ENCODE results near the gene TGM1. TPM values are rescaled to one million over a fixed set of nuclear protein-coding genes. Genes with fewer than 3 reads are reported as not detected.

Gene TGM1
- polyA plus RNA-seq, 4 donors, result 1.5 to 3.4 (median 1.7) TPM

DNA sequence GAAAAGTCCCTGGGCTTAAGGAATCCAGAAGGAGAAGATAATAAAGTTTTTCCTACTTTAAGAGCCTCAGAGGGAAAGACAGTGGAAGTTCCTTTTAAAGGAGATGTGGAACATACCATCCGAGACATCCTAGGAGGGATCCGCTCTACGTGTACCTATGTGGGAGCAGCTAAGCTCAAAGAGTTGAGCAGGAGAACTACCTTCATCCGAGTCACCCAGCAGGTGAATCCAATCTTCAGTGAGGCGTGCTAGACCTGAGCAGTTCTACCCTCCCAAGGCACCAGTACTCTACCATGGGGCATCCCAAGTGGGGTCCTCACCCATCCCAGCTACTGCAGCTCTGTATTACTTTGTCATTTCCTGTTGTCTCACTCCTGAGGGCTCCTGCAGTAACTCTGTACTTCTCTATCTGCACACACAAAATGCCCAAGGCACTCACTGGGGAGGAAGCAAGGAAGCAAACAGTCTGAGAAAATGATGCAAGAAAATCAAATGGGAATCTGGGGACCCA is 24.4 kb downstream of the TGM1 start:
- WGBS, 3 donors, result 88 to 94% (median 88%) methylated on average over 5 of the region's 5 CpGs
- Histone ChIP-seq H3K36me3 (ENCODE audit: control insufficient read depth in 3 of 3, insufficient read depth in 2 of 3, low read depth in 1 of 3, low read length in 3 of 3) (peaks cover 15 to 50% (median 25%) of the 10 kb centered on the region in 3 donors), H3K4me1 (ENCODE audit: control insufficient read depth in 3 of 3, insufficient read depth in 2 of 3, low read depth in 1 of 3, low read length in 2 of 3) (peaks cover 0 to 27% (median 14%) of the 10 kb centered on the region in 3 donors), H3K9me3 (ENCODE audit: control insufficient read depth in 2 of 2, insufficient read depth in 1 of 2, low read depth in 1 of 2, low read length in 1 of 2) (no peaks in the 10 kb centered on the region), H3K27me3 (ENCODE audit: control insufficient read depth in 3 of 3, insufficient read depth in 3 of 3, low read length in 3 of 3) (no peaks in the 10 kb centered on the region), H3K4me3 (ENCODE audit: low read depth in 1 of 3, low read length in 3 of 3) (no peak overlapping the region), H3K27ac (ENCODE audit: low read depth in 1 of 3, low read length in 2 of 3) (no peak overlapping the region)
- FAIRE-seq, result no peak
- no peak for DNase-seq

DNA sequence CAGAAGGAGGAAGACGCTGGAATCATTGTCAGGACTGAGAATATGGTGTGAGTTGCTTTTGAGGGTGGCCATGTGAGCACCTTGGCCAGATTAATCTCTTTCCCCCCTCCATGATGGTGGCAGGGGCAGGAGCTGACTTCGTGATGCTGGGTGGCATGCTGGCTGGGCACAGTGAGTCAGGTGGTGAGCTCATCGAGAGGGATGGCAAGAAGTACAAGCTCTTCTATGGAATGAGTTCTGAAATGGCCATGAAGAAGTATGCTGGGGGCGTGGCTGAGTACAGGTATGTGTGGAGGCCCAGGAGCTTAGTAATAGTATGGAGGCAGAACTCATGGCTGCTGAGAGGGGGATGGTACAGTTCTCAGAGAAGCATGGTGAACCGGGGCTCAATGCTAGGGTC is 24.9 kb downstream of the TGM1 start:
- DNase-seq (no peak), FAIRE-seq (no peak)
- Histone ChIP-seq H3K4me1 (ENCODE audit: control insufficient read depth in 3 of 3, insufficient read depth in 2 of 3, low read depth in 1 of 3, low read length in 2 of 3) (peaks cover 0 to 28% (median 18%) of the 10 kb centered on the region in 3 donors), H3K9me3 (ENCODE audit: control insufficient read depth in 2 of 2, insufficient read depth in 1 of 2, low read depth in 1 of 2, low read length in 1 of 2) (no peaks in the 10 kb centered on the region), H3K27me3 (ENCODE audit: control insufficient read depth in 3 of 3, insufficient read depth in 3 of 3, low read length in 3 of 3) (no peaks in the 10 kb centered on the region), H3K4me3 (ENCODE audit: low read depth in 1 of 3, low read length in 3 of 3) (no peak overlapping the region), H3K27ac (ENCODE audit: low read depth in 1 of 3, low read length in 2 of 3) (no peak overlapping the region), H3K36me3 (ENCODE audit: control insufficient read depth in 3 of 3, insufficient read depth in 2 of 3, low read depth in 1 of 3, low read length in 3 of 3) (peaks cover 15 to 50% (median 25%) of the 10 kb centered on the region in 3 donors)
- 86 to 90% (median 89%) methylated on average over 5 of the region's 5 CpGs for WGBS, 3 donors

DNA sequence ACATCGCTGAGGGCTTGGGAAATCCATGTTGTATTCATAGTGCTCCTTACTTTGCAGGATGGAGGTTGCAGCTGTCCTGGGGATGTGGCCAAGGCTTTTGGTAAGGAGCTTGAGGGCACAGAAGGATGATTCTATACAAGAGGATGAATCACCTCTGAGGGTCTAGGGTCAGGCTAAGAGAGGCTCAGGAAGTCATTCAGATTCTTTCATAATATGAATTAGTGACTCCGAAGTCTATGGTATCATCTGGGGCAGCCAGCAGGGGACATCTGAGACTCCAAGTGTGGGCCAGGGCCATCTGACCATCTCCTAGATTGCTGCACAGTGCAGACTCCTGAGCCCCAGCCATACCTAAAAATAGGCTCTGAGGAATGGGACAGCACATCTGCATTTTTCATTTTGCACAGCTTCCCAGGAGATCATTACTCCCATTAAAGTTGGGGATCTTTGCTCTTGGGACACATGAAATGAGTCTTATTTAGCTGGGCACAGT is 25.5 kb downstream of the TGM1 start:
- H3K27me3 ChIP-seq (ENCODE audit: control insufficient read depth in 3 of 3, insufficient read depth in 3 of 3, low read length in 3 of 3), result no peaks in the 10 kb centered on the region
- peaks cover 0 to 29% (median 19%) of the 10 kb centered on the region in 3 donors for H3K4me1 ChIP-seq (ENCODE audit: control insufficient read depth in 3 of 3, insufficient read depth in 2 of 3, low read depth in 1 of 3, low read length in 2 of 3)
- 93 to 98% (median 94%) methylated on average over 2 of the region's 2 CpGs for WGBS, 3 donors
- no peak overlapping the region for H3K27ac ChIP-seq (ENCODE audit: low read depth in 1 of 3, low read length in 2 of 3)
- no peaks in the 10 kb centered on the region for H3K9me3 ChIP-seq (ENCODE audit: control insufficient read depth in 2 of 2, insufficient read depth in 1 of 2, low read depth in 1 of 2, low read length in 1 of 2)
- FAIRE-seq (no peak), DNase-seq (no peak)
- peaks cover 15 to 50% (median 25%) of the 10 kb centered on the region in 3 donors for H3K36me3 ChIP-seq (ENCODE audit: control insufficient read depth in 3 of 3, insufficient read depth in 2 of 3, low read depth in 1 of 3, low read length in 3 of 3)
- H3K4me3 ChIP-seq (ENCODE audit: low read depth in 1 of 3, low read length in 3 of 3), result no peak overlapping the region

DNA sequence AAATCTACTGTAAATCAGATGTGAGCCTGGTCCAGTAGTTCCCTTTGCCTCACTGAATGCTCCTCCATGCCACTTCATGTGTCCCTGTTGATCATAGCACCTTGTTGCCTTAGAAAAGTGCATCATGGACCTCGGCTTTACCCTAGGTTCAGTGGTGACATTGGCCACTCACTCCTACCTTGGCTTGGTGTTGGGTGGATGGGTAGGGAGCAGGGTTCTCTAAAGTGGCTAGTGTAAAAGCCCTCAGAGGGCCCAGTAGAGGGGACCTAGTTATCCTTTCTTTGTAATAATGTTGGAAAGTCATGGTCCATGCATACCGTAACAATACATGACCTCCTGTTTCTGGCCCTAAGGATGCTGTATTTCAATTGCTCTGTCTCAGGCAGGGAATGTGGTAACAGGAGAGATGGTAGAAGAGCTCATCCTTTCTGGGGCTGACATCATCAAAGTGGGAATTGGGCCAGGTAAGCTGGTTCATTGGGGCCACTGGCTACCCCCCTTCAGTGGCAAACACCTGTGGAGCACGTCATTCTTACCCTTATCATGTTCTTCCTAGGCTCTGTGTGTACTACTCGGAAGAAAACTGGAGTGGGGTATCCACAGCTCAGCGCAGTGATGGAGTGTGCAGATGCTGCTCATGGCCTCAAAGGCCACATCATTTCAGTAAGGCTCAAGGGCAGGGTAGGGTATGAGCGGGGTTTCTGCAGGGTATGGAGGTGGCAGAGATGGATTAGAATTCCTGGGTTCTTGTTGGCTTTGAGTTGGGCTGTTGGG is 26.1 kb downstream of the TGM1 start:
- Histone ChIP-seq H3K9me3 (ENCODE audit: control insufficient read depth in 2 of 2, insufficient read depth in 1 of 2, low read depth in 1 of 2, low read length in 1 of 2) (no peaks in the 10 kb centered on the region), H3K27me3 (ENCODE audit: control insufficient read depth in 3 of 3, insufficient read depth in 3 of 3, low read length in 3 of 3) (no peaks in the 10 kb centered on the region), H3K4me1 (ENCODE audit: control insufficient read depth in 3 of 3, insufficient read depth in 2 of 3, low read depth in 1 of 3, low read length in 2 of 3) (peaks cover 0 to 29% (median 19%) of the 10 kb centered on the region in 3 donors), H3K36me3 (ENCODE audit: control insufficient read depth in 3 of 3, insufficient read depth in 2 of 3, low read depth in 1 of 3, low read length in 3 of 3) (peaks cover 15 to 49% (median 25%) of the 10 kb centered on the region in 3 donors), H3K4me3 (ENCODE audit: low read depth in 1 of 3, low read length in 3 of 3) (no peak overlapping the region), H3K27ac (ENCODE audit: low read depth in 1 of 3, low read length in 2 of 3) (no peak overlapping the region)
- no peak for FAIRE-seq
- 93 to 96% (median 95%) methylated on average over 6 of the region's 6 CpGs for WGBS, 3 donors
- no peak for DNase-seq

- WGBS, 3 donors, result 90 to 95% (median 93%) methylated on average over 5 of the region's 5 CpGs
- H3K27ac ChIP-seq (ENCODE audit: low read depth in 1 of 3, low read length in 2 of 3), result no peak overlapping the region
- DNase-seq, result no peak
- no peak for FAIRE-seq
- H3K4me3 ChIP-seq (ENCODE audit: low read depth in 1 of 3, low read length in 3 of 3), result no peak overlapping the region
- no peaks in the 10 kb centered on the region for H3K27me3 ChIP-seq (ENCODE audit: control insufficient read depth in 3 of 3, insufficient read depth in 3 of 3, low read length in 3 of 3)
- peaks cover 0 to 21% (median 20%) of the 10 kb centered on the region in 3 donors for H3K4me1 ChIP-seq (ENCODE audit: control insufficient read depth in 3 of 3, insufficient read depth in 2 of 3, low read depth in 1 of 3, low read length in 2 of 3)
- H3K36me3 ChIP-seq (ENCODE audit: control insufficient read depth in 3 of 3, insufficient read depth in 2 of 3, low read depth in 1 of 3, low read length in 3 of 3), result peaks cover 15 to 41% (median 25%) of the 10 kb centered on the region in 3 donors
- no peaks in the 10 kb centered on the region for H3K9me3 ChIP-seq (ENCODE audit: control insufficient read depth in 2 of 2, insufficient read depth in 1 of 2, low read depth in 1 of 2, low read length in 1 of 2)
Measured at GRCh38 chr14:24235804-24236688, 26.9 kb downstream of the TGM1 start.

- Histone ChIP-seq H3K9me3 (ENCODE audit: control insufficient read depth in 2 of 2, insufficient read depth in 1 of 2, low read depth in 1 of 2, low read length in 1 of 2) (no peaks in the 10 kb centered on the region), H3K4me1 (ENCODE audit: control insufficient read depth in 3 of 3, insufficient read depth in 2 of 3, low read depth in 1 of 3, low read length in 2 of 3) (peaks cover 2 to 11% (median 9%) of the 10 kb centered on the region in 3 donors), H3K27ac (ENCODE audit: low read depth in 1 of 3, low read length in 2 of 3) (no peak overlapping the region), H3K27me3 (ENCODE audit: control insufficient read depth in 3 of 3, insufficient read depth in 3 of 3, low read length in 3 of 3) (no peaks in the 10 kb centered on the region), H3K4me3 (ENCODE audit: low read depth in 1 of 3, low read length in 3 of 3) (no peak overlapping the region), H3K36me3 (ENCODE audit: control insufficient read depth in 3 of 3, insufficient read depth in 2 of 3, low read depth in 1 of 3, low read length in 3 of 3) (peaks cover 12 to 39% (median 17%) of the 10 kb centered on the region in 3 donors)
- 82 to 88% (median 86%) methylated on average over 3 of the region's 3 CpGs for WGBS, 3 donors
- DNase-seq (no peak), FAIRE-seq (no peak)
Measured at GRCh38 chr14:24234095-24235005, 28.6 kb downstream of the TGM1 start.

DNA sequence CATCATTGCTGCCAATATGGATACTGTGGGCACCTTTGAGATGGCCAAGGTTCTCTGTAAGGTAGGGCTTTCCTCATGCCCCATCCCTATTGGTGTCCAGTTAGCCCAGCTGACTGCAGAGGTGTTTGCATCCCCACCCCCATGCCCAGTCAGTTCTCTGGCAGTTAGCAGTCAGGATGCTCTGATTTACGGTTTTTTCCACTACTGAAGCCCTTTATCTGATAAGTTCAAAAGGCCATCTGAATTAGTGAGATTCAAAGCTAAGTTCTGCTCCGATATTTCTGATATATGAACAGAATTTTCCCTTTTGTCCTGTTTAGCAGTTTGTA is 29.5 kb downstream of the TGM1 start:
- Histone ChIP-seq H3K36me3 (ENCODE audit: control insufficient read depth in 3 of 3, insufficient read depth in 2 of 3, low read depth in 1 of 3, low read length in 3 of 3) (peaks cover 9 to 33% (median 13%) of the 10 kb centered on the region in 3 donors), H3K9me3 (ENCODE audit: control insufficient read depth in 2 of 2, insufficient read depth in 1 of 2, low read depth in 1 of 2, low read length in 1 of 2) (no peaks in the 10 kb centered on the region), H3K4me3 (ENCODE audit: low read depth in 1 of 3, low read length in 3 of 3) (peak overlapping the region in 2 of 3 donors; percentile 57 to 81), H3K27ac (ENCODE audit: low read depth in 1 of 3, low read length in 2 of 3) (peak overlapping the region in 1 of 3 donors; percentile 93), H3K4me1 (ENCODE audit: control insufficient read depth in 3 of 3, insufficient read depth in 2 of 3, low read depth in 1 of 3, low read length in 2 of 3) (peaks cover 2 to 11% (median 9%) of the 10 kb centered on the region in 3 donors), H3K27me3 (ENCODE audit: control insufficient read depth in 3 of 3, insufficient read depth in 3 of 3, low read length in 3 of 3) (no peaks in the 10 kb centered on the region)
- DNase-seq, result no peak
- no peak for FAIRE-seq
- WGBS, 3 donors, result 25 to 47% (median 34%) methylated on average over 2 of the region's 2 CpGs
